Stimulated activated CD4-positive, alpha-beta T cell treated with anti-CD3 and anti-CD28 coated beads, Interleukin-4, amount 100 ng/mL, for 1 hour (primary cell): ENCODE data around the gene ZNF710.
A peak's percentile ranks its signal among the peaks of the same experiment; 100 is the strongest.

ENCODE experiments used
- DNase-seq: peaks from one replicate; pipeline ENCODE4 v3.0.0-alpha.2; 2020

ZNF710 gene

DNA sequence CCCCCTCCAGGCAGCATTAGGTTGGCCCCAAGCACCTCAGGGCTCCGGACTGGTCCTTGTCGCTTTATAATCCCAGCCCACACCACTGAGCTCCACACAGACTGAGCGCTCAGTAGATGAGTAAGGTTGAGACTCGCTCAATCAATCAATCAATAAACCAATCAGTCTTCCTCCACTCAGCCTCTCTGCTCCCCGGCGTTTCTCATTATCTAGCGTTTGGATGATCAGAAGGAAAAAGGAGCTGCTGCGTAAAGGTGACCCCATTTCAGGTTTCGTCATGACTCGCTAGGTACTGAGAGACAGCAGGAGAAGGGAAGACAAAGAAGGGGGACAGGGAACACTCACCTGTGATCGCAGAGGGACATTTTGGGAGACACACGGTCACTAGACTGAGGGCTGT lies 41.2 kb downstream of the ZNF710 start:
- no peak for DNase-seq

DNA sequence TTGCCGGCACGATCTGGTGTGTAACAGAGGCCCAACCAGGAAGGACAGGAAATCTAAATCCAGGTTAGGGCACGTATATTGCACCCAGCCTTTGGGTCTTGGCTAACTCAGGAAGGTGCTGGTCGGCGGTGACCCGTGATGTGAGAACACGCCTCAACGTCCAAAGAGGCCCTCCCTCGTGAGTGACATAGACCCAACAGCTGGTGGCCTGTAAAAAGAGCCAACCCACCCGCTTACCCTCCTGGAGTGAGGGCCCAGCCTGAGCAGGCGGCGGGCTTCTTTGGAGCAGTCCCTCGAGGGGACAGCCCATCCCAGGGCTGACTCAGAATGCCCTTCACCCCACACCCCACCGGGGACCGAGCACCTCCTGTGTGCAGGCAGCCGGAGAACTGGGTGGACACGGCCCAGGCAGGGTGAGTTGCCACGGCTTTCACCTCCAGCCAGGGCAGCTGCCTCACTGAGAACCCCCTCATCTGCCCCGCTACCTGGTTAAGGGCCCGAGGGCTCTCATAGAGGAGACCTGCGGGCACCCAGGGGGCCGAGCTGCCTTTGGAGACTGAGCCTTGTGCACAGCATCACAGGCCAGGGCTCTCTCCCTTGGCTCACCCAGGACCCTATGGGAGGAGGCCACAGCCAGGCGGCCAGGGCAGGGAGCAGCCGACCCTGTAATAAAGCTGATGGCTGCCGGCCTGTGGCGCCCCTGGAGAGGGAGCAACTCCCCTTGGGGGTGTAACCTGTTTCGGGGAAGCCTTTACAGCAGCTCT lies 41.8 kb downstream of the ZNF710 start:
- DNase-seq = no peak

DNA sequence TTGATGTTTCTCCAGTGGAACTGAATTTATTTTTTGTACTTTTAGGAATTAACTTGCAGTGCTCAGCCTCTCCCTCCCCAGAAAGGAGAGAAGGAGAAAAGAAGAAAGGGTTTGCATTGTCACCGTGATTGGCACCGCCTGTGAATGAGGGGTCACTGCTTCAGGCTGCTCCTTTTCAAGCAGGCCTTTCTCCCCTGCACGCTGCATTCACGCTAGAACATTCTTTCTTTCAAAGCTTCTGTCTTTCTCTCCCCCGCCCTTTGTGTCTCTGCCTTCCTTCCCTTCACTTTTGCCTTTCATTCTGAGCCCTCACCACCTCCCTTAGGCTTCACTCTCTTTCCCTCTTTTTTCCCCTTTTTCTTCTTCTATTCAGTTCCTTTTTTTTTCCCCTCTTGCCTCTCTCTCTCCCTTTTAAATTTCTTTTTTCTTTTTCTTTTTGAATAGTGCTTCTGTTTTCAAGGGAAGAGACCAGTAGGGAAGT lies 42.4 kb downstream of the ZNF710 start:
- DNase-seq = no peak

DNA sequence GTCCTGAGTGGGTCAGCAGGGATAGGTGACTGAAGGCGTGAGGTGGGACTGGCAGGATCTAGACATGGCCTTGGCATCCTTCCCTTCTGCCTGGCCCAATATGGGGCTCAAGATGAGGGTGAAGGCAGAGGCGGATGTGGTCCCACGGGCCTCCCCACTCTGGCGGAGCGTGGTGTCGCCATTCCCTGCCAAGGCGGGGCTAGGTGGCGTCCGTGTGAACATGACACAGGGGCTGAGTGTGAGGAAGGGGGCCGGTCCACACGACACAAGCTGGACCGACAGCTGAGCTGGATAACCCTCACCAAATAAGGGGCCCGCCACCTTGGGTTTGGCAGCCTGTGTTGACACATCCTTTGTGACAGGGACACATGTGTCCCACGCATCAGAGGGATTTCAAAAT lies 43.1 kb downstream of the ZNF710 start:
- DNase-seq = no peak

GRCh38 chr15:90044916-90045371 lies 43.8 kb downstream of the ZNF710 start:
- no peak for DNase-seq

- DNase-seq = no peak
Measured at GRCh38 chr15:90046289-90046688, 45.2 kb downstream of the ZNF710 start.

- DNase-seq = no peak
Measured at GRCh38 chr15:90046911-90047392, 45.8 kb downstream of the ZNF710 start.

GRCh38 chr15:90047956-90048575 lies 46.9 kb downstream of the ZNF710 start:
- no peak for DNase-seq

DNA sequence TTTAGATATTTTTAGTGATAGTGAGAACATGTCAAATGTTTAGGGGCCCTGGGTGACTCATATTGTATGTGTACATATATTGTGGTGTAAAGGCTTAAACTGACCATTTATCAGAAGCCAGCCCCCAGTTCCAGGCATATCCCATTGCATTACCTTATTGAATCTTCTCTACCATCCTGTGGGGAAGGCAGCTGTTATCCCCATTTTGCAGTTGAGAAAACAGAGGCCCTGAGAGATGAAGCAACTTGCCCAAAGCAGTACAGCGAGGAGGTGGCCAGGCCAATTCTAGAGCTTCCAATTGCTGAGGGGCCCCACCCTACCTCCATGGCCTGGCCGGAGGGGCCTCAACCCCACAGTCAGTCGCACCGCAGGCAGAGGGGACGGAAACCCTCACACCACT lies 47.9 kb downstream of the ZNF710 start:
- no peak for DNase-seq

DNA sequence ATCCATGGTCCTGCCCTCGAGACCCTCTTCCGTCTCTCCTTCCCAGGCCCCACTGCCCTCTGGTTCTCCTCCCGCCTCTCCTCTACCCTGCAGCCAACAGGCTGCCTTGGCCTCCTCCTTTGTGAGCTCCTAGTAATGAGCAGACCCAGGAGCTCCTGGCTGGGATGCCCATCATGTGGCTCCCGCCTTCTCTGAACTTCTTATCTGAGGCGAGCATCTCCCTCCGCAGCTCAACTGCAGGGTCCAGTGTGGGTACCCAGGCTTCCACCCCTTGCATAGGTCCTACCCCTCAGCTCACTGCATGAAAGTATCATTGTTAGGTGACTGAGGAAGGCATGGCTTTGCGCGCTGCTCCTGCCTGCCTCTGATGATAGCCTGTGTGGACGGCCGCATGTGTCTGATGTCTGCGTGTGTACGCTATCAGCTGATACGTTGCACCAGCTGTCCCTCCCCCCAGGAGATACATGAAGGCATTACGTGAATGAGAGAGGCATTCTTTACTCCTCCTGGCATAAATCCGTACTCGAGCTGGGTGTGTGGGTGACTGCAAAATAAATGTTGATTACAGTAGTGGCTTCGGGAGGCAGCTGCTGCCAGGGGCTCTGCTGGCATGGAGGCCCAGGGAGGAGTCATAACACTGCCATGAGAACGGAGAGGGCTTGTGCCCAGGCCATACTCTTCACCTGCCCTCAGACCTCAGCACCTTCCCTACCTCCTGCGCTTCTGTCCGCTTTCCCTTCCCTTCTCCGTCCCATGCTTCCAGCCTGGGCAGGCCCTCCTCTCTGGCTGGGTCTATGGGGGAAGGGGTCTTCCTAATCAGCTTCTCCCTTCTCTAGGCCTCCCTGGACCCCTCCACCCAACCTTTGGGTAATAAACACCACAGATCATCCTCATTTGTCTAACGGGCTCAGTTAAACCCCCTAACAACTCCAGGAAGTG lies 48.8 kb downstream of the ZNF710 start:
- DNase-seq = no peak

DNA sequence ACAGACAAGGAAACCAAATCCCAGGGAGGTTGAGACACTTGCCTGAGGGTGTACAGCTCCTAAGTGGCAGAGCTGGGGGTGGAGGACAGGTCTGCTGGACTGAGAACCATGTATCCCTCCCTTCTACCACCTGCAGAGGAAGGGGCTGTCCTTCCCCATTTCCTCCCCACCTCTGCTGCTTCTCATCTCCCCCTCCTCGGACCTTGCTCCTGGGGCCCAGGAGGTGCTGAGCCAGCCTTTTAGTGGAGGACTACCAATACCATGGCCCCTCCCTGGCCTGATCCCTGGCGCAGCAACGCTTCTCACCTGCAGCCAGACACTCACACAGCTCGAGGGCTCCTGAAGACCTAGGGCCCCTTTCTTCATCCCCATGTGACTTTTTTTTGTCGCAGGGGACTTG lies 50.8 kb downstream of the ZNF710 start:
- DNase-seq = no peak

GRCh38 chr15:90053685-90054466 lies 52.8 kb downstream of the ZNF710 start:
- no peak for DNase-seq

GRCh38 chr15:90054618-90055097 lies 53.5 kb downstream of the ZNF710 start:
- DNase-seq = no peak

DNA sequence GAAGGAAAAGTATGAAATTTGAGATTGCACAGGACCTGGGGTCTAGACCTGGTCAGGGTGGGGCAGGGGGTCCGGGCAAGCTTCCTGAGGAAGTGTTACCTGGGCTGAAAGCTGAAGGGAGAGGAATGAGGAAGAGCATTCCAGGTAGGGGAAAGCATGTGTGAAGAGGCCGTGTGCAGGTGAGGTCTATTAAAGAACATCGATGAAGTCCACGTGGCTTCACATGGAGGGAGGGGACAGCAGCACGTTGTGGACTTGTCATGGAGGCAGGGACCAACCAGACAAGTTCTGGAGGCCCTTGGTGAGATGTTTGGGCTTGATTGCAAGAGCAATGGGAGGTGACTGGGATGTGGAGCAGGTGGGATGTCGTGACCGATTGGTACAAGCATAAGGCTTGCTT lies 54.1 kb downstream of the ZNF710 start:
- no peak for DNase-seq

DNA sequence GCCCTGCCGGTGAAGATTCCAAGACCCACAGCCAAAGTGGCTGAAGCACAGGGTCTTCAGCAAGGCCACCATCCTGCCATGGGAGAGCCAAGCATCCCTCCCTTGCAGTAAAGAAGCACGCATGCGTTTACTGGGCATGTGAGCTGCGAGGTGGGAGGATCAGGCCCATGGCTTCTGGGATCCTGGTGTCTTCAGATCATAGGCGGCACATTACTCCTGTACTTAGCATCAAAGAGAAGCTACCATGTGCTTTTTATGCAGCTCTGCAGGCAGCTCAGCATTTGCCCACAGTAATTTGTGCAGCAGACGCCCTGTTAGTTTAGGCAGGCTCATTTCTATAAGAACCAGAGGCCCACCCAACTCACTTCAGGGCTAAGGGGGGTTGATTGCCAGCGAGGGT lies 55.4 kb downstream of the ZNF710 start:
- no peak for DNase-seq

DNA sequence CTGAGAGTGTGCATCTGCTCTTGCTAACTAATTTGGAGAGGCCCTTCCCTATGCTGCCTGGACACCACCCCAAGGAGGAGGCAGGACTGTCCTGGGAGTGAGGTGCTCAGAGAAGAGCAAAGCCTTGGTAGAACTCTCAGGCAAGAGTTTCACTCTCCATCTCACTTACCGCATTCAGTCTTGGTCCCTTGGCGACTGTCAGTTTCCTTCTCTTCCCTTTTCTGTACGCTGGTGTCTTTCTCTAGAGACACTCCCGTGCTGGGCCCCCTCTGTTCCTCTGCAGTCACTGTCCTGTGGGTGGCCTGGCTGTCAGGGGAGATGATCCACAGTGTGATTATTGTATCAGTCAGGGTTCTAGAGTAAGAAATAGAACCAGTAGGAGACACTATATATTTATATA lies 57.2 kb downstream of the ZNF710 start:
- no peak for DNase-seq

DNA sequence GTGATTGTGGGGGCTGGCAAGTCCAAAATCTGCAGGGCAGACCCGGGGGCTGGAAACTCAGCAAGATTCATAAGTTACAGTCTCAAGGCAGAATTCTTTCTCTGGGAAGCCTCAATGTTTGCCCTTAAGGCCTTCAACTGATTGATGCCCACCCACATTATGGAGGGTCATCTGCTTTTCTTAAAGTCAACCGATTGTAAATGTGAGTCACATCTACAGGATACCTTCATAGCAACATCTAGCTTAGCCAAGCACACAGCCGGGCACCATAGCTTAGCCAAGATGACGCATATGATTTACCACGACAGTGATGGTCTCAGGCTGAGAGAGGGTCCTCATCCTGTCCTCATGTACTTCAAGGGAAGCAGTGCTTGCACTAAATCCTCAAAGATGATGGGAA lies 57.7 kb downstream of the ZNF710 start:
- DNase-seq = no peak

DNA sequence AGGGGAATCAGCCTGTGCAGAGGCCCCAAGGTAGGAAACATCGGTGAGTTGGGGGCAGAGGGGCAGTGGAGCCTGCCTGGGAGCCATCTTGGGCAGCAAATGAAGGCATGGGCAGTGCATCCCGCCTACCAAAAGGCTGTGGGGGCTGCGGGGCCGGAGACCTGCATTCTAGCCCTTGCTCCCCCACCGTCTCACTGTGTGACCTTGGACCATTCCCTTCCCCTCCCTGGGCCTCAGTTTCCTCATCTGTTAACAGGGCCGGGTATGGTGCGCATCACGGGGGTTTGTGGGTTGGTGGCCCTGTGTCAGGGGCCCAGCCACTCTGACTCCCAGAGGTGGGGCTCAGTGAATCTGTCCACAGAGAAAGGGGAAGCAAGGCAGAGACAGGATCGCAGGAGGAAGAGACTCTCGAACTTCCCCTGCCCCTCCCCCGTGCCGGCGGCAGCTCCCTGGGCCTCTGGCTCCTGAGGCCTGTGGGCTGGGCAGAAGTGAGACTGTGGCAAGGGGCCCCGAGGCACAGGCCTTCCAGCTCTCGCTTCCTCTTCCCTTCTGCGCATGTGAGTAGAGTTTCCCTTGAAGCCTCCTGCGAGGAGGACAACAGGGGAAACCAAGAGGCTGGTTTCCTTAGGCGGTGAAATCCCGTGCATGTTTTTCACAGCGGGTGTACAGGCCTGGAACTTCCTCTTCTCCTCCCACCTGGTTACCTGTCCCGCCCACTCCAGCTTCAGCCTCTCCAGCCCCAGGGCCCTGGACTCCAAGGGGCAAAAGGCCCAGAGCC lies 58.3 kb downstream of the ZNF710 start:
- peak; percentile 74 for DNase-seq

- DNase-seq = no peak
Measured at GRCh38 chr15:90060797-90061196, 59.7 kb downstream of the ZNF710 start.

DNA sequence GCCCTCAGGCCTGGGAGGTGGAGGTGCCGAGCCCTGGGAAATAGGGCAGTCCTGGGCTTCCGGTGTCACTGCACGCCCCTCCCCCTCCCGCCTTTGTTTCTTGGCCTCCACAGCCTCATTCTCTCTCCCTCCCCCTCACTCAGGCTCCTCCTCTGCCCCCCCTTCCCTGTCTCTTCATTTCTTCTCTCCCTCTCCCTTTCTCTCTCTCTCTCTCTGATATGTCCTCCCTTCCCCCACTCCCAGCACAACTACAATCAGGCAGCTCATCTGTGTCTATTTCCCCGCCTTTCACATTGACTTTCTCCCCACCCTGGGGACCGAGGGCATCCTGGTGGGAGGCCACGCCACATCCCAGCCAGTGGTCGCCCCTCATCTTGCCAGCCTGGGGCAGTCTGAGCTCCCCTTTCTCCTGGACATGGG lies 60.9 kb downstream of the ZNF710 start:
- DNase-seq = peak; percentile 47

- DNase-seq = no peak
Measured at GRCh38 chr15:90062462-90062932, 61.4 kb downstream of the ZNF710 start.
